ENCODE measurements around the gene HEBP1. TPM values are rescaled to one million over a fixed set of nuclear protein-coding genes. Genes with fewer than 3 reads are reported as not detected.

Gene HEBP1
- total RNA-seq, 2 experiments from 2014 or later, result 13.9 to 17.6 TPM

Other genes starting within 250 kb of the HEBP1 start
- gene APOLD1, start 214.6 kb downstream of the HEBP1 start, total RNA-seq, result 10 to 100 TPM; 10.3 to 12.1 TPM
- 10 to 100 TPM; 56.3 to 60.8 TPM for gene DDX47, start 186.9 kb downstream of the HEBP1 start, total RNA-seq
- not detected for gene GPRC5A, start 108.7 kb downstream of the HEBP1 start, total RNA-seq
- not detected for gene GPRC5D, start 48.1 kb downstream of the HEBP1 start, total RNA-seq
- 1 to 10 TPM; 5.1 to 6.8 TPM for gene FAM234B, start 44.1 kb upstream of the HEBP1 start, total RNA-seq
- not detected for gene GSG1, start 103.4 kb upstream of the HEBP1 start, total RNA-seq
- 1 to 10 TPM; 7.3 to 8.6 TPM for gene EMP1, start 196.5 kb upstream of the HEBP1 start, total RNA-seq